ENCODE data around the gene OR6Y1.

DNA sequence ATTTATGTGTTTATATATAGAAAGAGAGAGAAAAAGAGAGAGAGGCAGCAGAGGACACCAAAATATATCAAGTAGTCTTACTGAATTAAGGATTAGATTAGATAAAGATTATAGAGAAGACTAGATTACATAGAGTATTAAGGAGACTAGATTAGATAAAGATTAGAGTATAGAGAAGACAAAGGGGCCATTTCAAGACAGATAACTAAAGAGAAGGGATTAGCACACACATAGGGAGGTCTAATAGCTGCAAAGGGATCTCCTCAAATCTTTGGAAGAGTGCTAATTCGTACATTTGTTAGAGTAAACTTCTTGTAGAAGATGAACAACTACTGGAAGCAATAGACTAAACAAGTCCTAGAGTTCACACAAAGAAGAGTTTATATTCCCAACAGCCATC, 34.2 kb downstream of the OR6Y1 start:
- no peak for TF ChIP-seq ZNF274 (IDR thresholded peaks at IDR 0.05; ENCODE audit: low read depth, low read length)
- TF ChIP-seq, protein P1, sequence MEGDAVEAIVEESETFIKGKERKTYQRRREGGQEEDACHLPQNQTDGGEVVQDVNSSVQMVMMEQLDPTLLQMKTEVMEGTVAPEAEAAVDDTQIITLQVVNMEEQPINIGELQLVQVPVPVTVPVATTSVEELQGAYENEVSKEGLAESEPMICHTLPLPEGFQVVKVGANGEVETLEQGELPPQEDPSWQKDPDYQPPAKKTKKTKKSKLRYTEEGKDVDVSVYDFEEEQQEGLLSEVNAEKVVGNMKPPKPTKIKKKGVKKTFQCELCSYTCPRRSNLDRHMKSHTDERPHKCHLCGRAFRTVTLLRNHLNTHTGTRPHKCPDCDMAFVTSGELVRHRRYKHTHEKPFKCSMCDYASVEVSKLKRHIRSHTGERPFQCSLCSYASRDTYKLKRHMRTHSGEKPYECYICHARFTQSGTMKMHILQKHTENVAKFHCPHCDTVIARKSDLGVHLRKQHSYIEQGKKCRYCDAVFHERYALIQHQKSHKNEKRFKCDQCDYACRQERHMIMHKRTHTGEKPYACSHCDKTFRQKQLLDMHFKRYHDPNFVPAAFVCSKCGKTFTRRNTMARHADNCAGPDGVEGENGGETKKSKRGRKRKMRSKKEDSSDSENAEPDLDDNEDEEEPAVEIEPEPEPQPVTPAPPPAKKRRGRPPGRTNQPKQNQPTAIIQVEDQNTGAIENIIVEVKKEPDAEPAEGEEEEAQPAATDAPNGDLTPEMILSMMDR (IDR thresholded peaks at IDR 0.05 in 2 of 3, conservative IDR thresholded peaks at IDR 0.05 in 1 of 3; ENCODE audit: borderline replicate concordance in 1 of 3, insufficient read depth in 1 of 3, low read depth in 2 of 3, low read length in 2 of 3): no peak

Data from HCT116 (cell line).